ENCODE results near the gene MEI4. TPM values are rescaled to one million over a fixed set of nuclear protein-coding genes. Genes with fewer than 3 reads are reported as not detected.

Gene MEI4
- total and polyA plus RNA-seq, 10 of the 15 experiments (the other 5 are each of a cell fraction or from before 2014, with no cell fraction given), result 0.03 to 0.04 (median 0.03) TPM; not detected in 7

DNA sequence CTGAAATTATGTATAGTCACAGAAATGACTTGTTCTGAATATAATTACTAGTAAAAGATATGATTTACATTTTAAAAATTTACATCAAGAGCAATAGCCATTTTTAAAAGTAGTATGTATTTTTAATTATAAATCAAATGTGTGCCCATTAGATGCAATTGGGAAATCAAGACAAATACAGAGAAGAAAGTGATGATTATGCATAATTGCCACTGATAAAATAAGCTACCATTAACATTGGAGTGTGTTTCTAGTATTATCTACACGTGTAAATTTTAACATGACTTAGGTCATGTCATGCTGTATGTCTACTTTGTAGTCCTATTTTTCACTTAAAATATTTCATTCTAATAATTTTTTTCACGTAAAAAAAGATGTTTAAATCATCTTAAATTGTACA is 22.8 kb upstream of the MEI4 start (continued):
- TF ChIP-seq, protein P1, sequence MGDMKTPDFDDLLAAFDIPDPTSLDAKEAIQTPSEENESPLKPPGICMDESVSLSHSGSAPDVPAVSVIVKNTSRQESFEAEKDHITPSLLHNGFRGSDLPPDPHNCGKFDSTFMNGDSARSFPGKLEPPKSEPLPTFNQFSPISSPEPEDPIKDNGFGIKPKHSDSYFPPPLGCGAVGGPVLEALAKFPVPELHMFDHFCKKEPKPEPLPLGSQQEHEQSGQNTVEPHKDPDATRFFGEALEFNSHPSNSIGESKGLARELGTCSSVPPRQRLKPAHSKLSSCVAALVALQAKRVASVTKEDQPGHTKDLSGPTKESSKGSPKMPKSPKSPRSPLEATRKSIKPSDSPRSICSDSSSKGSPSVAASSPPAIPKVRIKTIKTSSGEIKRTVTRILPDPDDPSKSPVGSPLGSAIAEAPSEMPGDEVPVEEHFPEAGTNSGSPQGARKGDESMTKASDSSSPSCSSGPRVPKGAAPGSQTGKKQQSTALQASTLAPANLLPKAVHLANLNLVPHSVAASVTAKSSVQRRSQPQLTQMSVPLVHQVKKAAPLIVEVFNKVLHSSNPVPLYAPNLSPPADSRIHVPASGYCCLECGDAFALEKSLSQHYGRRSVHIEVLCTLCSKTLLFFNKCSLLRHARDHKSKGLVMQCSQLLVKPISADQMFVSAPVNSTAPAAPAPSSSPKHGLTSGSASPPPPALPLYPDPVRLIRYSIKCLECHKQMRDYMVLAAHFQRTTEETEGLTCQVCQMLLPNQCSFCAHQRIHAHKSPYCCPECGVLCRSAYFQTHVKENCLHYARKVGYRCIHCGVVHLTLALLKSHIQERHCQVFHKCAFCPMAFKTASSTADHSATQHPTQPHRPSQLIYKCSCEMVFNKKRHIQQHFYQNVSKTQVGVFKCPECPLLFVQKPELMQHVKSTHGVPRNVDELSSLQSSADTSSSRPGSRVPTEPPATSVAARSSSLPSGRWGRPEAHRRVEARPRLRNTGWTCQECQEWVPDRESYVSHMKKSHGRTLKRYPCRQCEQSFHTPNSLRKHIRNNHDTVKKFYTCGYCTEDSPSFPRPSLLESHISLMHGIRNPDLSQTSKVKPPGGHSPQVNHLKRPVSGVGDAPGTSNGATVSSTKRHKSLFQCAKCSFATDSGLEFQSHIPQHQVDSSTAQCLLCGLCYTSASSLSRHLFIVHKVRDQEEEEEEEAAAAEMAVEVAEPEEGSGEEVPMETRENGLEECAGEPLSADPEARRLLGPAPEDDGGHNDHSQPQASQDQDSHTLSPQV (IDR thresholded peaks at IDR 0.05), result no peak
- TF ChIP-seq PAX8 (IDR thresholded peaks at IDR 0.05), result no peak

DNA sequence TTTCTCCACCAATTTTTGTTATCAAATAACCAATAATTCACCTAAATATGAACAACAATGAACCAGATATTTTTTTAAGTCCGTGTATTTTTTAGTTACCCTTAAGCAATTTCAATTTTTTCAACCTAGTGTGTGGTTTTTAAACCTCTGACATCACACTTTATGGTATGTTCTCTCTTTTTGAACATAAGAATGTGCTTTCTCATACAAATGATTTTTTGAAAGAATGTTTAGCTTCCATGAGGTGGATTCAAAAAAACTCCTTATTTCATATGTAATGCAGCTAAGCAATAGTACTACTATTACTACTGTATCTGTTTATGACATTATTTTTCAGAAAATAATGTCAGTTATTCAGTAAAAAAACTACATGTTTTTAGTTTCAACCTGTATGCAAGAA is 19.4 kb upstream of the MEI4 start:
- H3K36me3 ChIP-seq (ENCODE audit: control insufficient read depth in 2 of 2, insufficient read depth in 2 of 2, low read length in 1 of 2), result no peaks in the 10 kb centered on the region
- no peak for FAIRE-seq
- ChIA-PET CTCF (interaction anchor here (1.5 kb wide), 1 partner anchor 13 kb away, joined by 5 read pairs; no protein-coding TSS in a partner anchor), SMC1A (ENCODE audit: uncharacterized antibody, unreplicated experiment) (interaction anchor here (0.6 kb wide), 3 partner anchors 91 to 493 kb away, joined by 3 read pairs; no protein-coding TSS in a partner anchor), RAD21 (ENCODE audit: unreplicated experiment) (no interaction called here), POLR2A (no interaction called here)
- no peak for DNase-seq (ENCODE audit: low read depth, low spot score)
- no peaks in the 10 kb centered on the region for H3K79me2 ChIP-seq (ENCODE audit: control insufficient read depth, insufficient read depth, low read length)
- BruUV-seq (replicated peaks), result no TSS peak
- H3K4me2 ChIP-seq (ENCODE audit: control insufficient read depth, insufficient read depth), result no peak overlapping the region
- no peak for ATAC-seq
- H3K4me3 ChIP-seq, result no peak overlapping the region
- no peaks in the 10 kb centered on the region for H4K20me1 ChIP-seq (ENCODE audit: control insufficient read depth, insufficient read depth)
- H2AFZ ChIP-seq (ENCODE audit: control insufficient read depth, low read depth, low read length), result no peak overlapping the region
- H3K27me3 ChIP-seq (replicated peaks in 1 of 2; ENCODE audit: control insufficient read depth in 2 of 2, insufficient read depth in 2 of 2, low read length in 1 of 2), result no peaks in the 10 kb centered on the region
- no peak overlapping the region for H3K9ac ChIP-seq (ENCODE audit: control insufficient read depth, insufficient read depth, low read length)
- WGBS (ENCODE audit: insufficient coverage, insufficient replicate concordance, low lambda C conversion rate, missing lambda C conversion rate), result 0% methylated on average over 1 of the region's 1 CpG
- intact Hi-C loops (cut with micrococcal nuclease; ENCODE audit: unreplicated experiment), result no loop called here
- no peak overlapping the region for H3K27ac ChIP-seq (ENCODE audit: control insufficient read depth, insufficient read depth)
- in situ Hi-C loops (cut with MboI), result no loop called here
- no peaks in the 10 kb centered on the region for H3K9me3 ChIP-seq (replicated peaks; ENCODE audit: control insufficient read depth, insufficient read depth, low read length)
- H3K4me1 ChIP-seq (ENCODE audit: control insufficient read depth, insufficient read depth, low read length), result no peaks in the 10 kb centered on the region
- TF ChIP-seq ZNF274 (IDR thresholded peaks at IDR 0.05; ENCODE audit: insufficient read depth, insufficient read length), result no peak
- no peak for TF ChIP-seq BHLHE40 (IDR thresholded peaks at IDR 0.05; ENCODE audit: borderline replicate concordance in 1 of 2, low read depth in 2 of 2, low read length in 1 of 2)
- TF ChIP-seq POLR2A (IDR thresholded peaks at IDR 0.05; ENCODE audit: low read depth, low read length), result no peak
- no peak for TF ChIP-seq RBBP5 (conservative IDR thresholded peaks at IDR 0.05)
- TF ChIP-seq, protein P2, sequence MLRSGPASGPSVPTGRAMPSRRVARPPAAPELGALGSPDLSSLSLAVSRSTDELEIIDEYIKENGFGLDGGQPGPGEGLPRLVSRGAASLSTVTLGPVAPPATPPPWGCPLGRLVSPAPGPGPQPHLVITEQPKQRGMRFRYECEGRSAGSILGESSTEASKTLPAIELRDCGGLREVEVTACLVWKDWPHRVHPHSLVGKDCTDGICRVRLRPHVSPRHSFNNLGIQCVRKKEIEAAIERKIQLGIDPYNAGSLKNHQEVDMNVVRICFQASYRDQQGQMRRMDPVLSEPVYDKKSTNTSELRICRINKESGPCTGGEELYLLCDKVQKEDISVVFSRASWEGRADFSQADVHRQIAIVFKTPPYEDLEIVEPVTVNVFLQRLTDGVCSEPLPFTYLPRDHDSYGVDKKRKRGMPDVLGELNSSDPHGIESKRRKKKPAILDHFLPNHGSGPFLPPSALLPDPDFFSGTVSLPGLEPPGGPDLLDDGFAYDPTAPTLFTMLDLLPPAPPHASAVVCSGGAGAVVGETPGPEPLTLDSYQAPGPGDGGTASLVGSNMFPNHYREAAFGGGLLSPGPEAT (IDR thresholded peaks at IDR 0.05; ENCODE audit: low read depth), result no peak
- TF ChIP-seq FOXK2 (IDR thresholded peaks at IDR 0.05), result no peak
- TF ChIP-seq, protein P1 (IDR thresholded peaks at IDR 0.05), result no peak
- TF ChIP-seq POU2F2 (IDR thresholded peaks at IDR 0.05; ENCODE audit: borderline replicate concordance, low read depth, low read length), result no peak
- no peak for TF ChIP-seq ZZZ3 (IDR thresholded peaks at IDR 0.05; ENCODE audit: control insufficient read depth, insufficient read length, low read depth)
- no peak for TF ChIP-seq RB1 (IDR thresholded peaks at IDR 0.05; ENCODE audit: borderline replicate concordance)
- no peak for TF ChIP-seq YY1 (IDR thresholded peaks at IDR 0.05; ENCODE audit: low read depth, low read length)
- TF ChIP-seq EP300 (IDR thresholded peaks at IDR 0.05; ENCODE audit: borderline replicate concordance in 1 of 2, control insufficient read depth in 1 of 2, low read depth in 2 of 2, low read length in 2 of 2), result no peak
- no peak for TF ChIP-seq NRF1 (conservative IDR thresholded peaks at IDR 0.05; ENCODE audit: low read depth, low read length)

Measured in GM12878 (cell line).